Endothelial cell of umbilical vein (primary cell): ENCODE data around the gene NR1H4. TPM values are rescaled to one million over a fixed set of nuclear protein-coding genes. Genes with fewer than 3 reads are reported as not detected.
A peak's percentile ranks its signal among the peaks of the same experiment; 100 is the strongest.

Experiments used
- BruUV-seq: library from RNA; stranded (reverse); fragments of 400-500 nt; replicated peaks from 2 replicates; lab custom pipeline; 2021; lab: Mats Ljungman, UMichigan
- CTCF ChIA-PET: fragments of 300-600, 350-600 bp; sonication (Branson Sonifier 250); formaldehyde crosslinking; loops from one replicate; lab custom pipeline; 2021; ENCODE audit warnings: antibody characterized with exemption, inconsistent platforms; lab: Charles Lee
- POLR2A ChIA-PET: fragments of 300-600, 350-600 bp; sonication (Branson Sonifier 250); formaldehyde crosslinking; loops from one replicate; lab custom pipeline; 2021; ENCODE audit warnings: antibody characterized with exemption, inconsistent platforms; lab: Charles Lee
- DNase-seq: peaks from one replicate; pipeline ENCODE4 v3.0.0-alpha.2; 2011; ENCODE audit warnings: low read depth, low spot score
- FAIRE-seq: peaks from 2 replicates; lab custom pipeline; 2011; peaks lifted over from hg19 to GRCh38; lab: Jason Lieb, UNC
- H2AFZ ChIP-seq: 2 replicates; pipeline ENCODE4 v1.6.0; 2012; ENCODE audit warnings: low read depth, low read length, control low read depth, inconsistent platforms
- H3K27ac ChIP-seq: 2 replicates; pipeline ENCODE4 v1.5.1; 2011; ENCODE audit warnings: low read depth, mild to moderate bottlenecking, control low read depth, low read length, moderate library complexity; ENCODE audit not compliant: insufficient read depth
- H3K27me3 ChIP-seq, 2 experiments: 2 replicates each; pipeline versions ENCODE4 v1.6.0 to v1.6.1; 2011; ENCODE audit warnings: low read length in 2 of 2, mixed read lengths in 1 of 2; ENCODE audit not compliant: control insufficient read depth in 2 of 2, insufficient read depth in 2 of 2
- H3K36me3 ChIP-seq, 2 experiments: 2 replicates in 1 of 2; 3 replicates in 1 of 2; pipeline ENCODE4 v1.5.1; 2011; ENCODE audit warnings: low read length in 2 of 2, mild to moderate bottlenecking in 1 of 2, moderate library complexity in 1 of 2; ENCODE audit not compliant: control insufficient read depth in 2 of 2, insufficient read depth in 2 of 2; ENCODE audit errors: extremely low read depth in 1 of 2
- H3K4me1 ChIP-seq: 3 replicates; pipeline ENCODE4 v1.5.1; 2011; ENCODE audit warnings: mild to moderate bottlenecking, low read length; ENCODE audit not compliant: control insufficient read depth, insufficient read depth; ENCODE audit errors: extremely low read depth
- H3K4me2 ChIP-seq: 2 replicates; pipeline ENCODE4 v1.6.1; 2011; ENCODE audit warnings: low read length, control low read depth, mixed read lengths; ENCODE audit not compliant: insufficient read depth
- H3K4me3 ChIP-seq, 3 experiments: fragments of 200-600 bp in 1 of 3; sonication (generic), shearing (Covaris generic) in 1 of 3; replicated peaks in 1 of 3; 2 replicates each; pipeline ENCODE4 v1.5.1; 2011 to 2016; ENCODE audit warnings: control low read depth in 3 of 3, low read length in 3 of 3, mild to moderate bottlenecking in 2 of 3, inconsistent platforms in 1 of 3, low read depth in 1 of 3, moderate library complexity in 1 of 3; ENCODE audit not compliant: insufficient read depth in 1 of 3
- H3K79me2 ChIP-seq: 2 replicates; pipeline ENCODE4 v1.6.0; 2012; ENCODE audit warnings: low read length, inconsistent platforms; ENCODE audit not compliant: control insufficient read depth, insufficient read depth
- H3K9ac ChIP-seq: replicated peaks from 2 replicates; pipeline ENCODE3; 2011; ENCODE audit warnings: low read length, control low read depth; ENCODE audit not compliant: insufficient read depth; ENCODE audit errors: extremely low read depth
- H3K9me1 ChIP-seq: replicated peaks from 3 replicates; pipeline ENCODE4 v1.6.0; 2011; ENCODE audit warnings: mild to moderate bottlenecking, low read length; ENCODE audit not compliant: control insufficient read depth, insufficient read depth; ENCODE audit errors: extremely low read depth
- H3K9me3 ChIP-seq: replicated peaks from 2 replicates; pipeline ENCODE4 v1.5.1; 2012; ENCODE audit warnings: low read length, inconsistent platforms; ENCODE audit not compliant: control insufficient read depth, insufficient read depth
- H4K20me1 ChIP-seq: replicated peaks from 2 replicates; pipeline ENCODE3; 2011; ENCODE audit warnings: mild to moderate bottlenecking, low read length; ENCODE audit not compliant: control insufficient read depth, insufficient read depth; ENCODE audit errors: extremely low read depth
- CTCF ChIP-seq, 2 donors: IDR thresholded peaks; 1 replicate in 1 of 2; 2 replicates in 1 of 2; pipeline ENCODE4 v1.5.1; 2011; ENCODE audit warnings: low read length in 2 of 2, mild to moderate bottlenecking in 2 of 2, moderate library complexity in 2 of 2, control low read depth in 1 of 2, inconsistent platforms in 1 of 2, low read depth in 1 of 2; ENCODE audit not compliant: insufficient read depth in 1 of 2; ENCODE audit errors: extremely low read depth in 1 of 2
- EZH2 ChIP-seq: IDR thresholded peaks from 2 replicates; pipeline ENCODE4 v1.6.1; 2012; ENCODE audit warnings: borderline replicate concordance, low read depth, mild to moderate bottlenecking, moderate library complexity, low read length, inconsistent platforms; ENCODE audit not compliant: severe bottlenecking
- FOS ChIP-seq: IDR thresholded peaks from 2 replicates; pipeline ENCODE4 v1.6.1; 2011; ENCODE audit warnings: mild to moderate bottlenecking, low read length, moderate library complexity, borderline replicate concordance; ENCODE audit not compliant: insufficient read depth
- GATA2 ChIP-seq: IDR thresholded peaks from 2 replicates; pipeline ENCODE4 v1.7.0; 2011; ENCODE audit warnings: low read depth, mild to moderate bottlenecking, moderate library complexity, mixed read lengths, low read length; ENCODE audit not compliant: insufficient read length, insufficient read depth
- JUN ChIP-seq: IDR thresholded peaks from 2 replicates; pipeline ENCODE4 v1.6.1; 2011; ENCODE audit warnings: borderline replicate concordance, low read depth; ENCODE audit not compliant: insufficient read length, insufficient read depth
- MAX ChIP-seq: IDR thresholded peaks from 2 replicates; pipeline ENCODE4 v1.6.1; 2011; ENCODE audit not compliant: insufficient read depth, insufficient read length
- MYC ChIP-seq: IDR thresholded peaks from one replicate; pipeline ENCODE4 v1.6.1; 2011; ENCODE audit warnings: mild to moderate bottlenecking, low read depth, low read length
- POLR2A ChIP-seq: IDR thresholded peaks from 2 replicates; pipeline ENCODE4 v1.6.1; 2012; ENCODE audit warnings: low read depth, mild to moderate bottlenecking, control low read depth, low read length
- POLR2AphosphoS5 ChIP-seq: IDR thresholded peaks from 2 replicates; pipeline ENCODE4 v1.6.1; 2012; ENCODE audit warnings: low read depth, mild to moderate bottlenecking, control low read depth, low read length, moderate library complexity; ENCODE audit not compliant: insufficient read depth
- dilution Hi-C: fragments of 300-500 bp; cut with MboI; formaldehyde crosslinking; loops from one replicate; pipeline ENCODE4 v1.15.0; 2019; ENCODE audit warnings: low sequenced_read_pairs; ENCODE audit not compliant: extremely low pct_ligation_motif_present
- intact Hi-C: fragments of 100-400 bp; cut with micrococcal nuclease; formaldehyde crosslinking; loops from one replicate; pipeline ENCODE4 v1.10.0; 2022
- polyA plus RNA-seq, 4 experiments: library from polyadenylated mRNA; depleted of rRNA in 3 of 4; stranded (reverse) in 3 of 4; unstranded in 1 of 4; fragments of >200 nt; gene quantifications; 2 replicates each; pipeline versions ENCODE4 v1.2.1 to v1.2.3, GENCODE V29; 2011 to 2012; ENCODE audit warnings: missing spikeins in 1 of 4
- total RNA-seq: library from RNA; stranded (reverse); gene quantifications from 2 replicates; pipeline ENCODE4 v1.2.3, GENCODE V29; 2021

The NR1H4 gene
- total and polyA plus RNA-seq, 2 donors (not counting 3 experiments of a cell fraction or from before 2014, with no cell fraction given): not detected

- Histone ChIP-seq H2AFZ (no peak overlapping the region), H3K4me3 (no peak overlapping the region), H3K27me3 (no peaks in the 10 kb centered on the region), H3K79me2 (no peaks in the 10 kb centered on the region), H3K4me2 (no peak overlapping the region), H3K9me1 (no peaks in the 10 kb centered on the region), H3K4me1 (no peaks in the 10 kb centered on the region), H3K36me3 (no peaks in the 10 kb centered on the region), H3K9me3 (no peaks in the 10 kb centered on the region), H3K9ac (no peak overlapping the region), H3K27ac (no peak overlapping the region), H4K20me1 (no peaks in the 10 kb centered on the region)
- no peak for FAIRE-seq
- BruUV-seq: no TSS peak
- CTCF ChIA-PET: interaction anchor here (1.2 kb wide), 1 partner anchor 14 kb away, joined by 3 read pairs; no protein-coding TSS in a partner anchor
- POLR2A ChIA-PET: no interaction called here
- intact Hi-C loops: no loop called here
- dilution Hi-C loops: no loop called here
- TF ChIP-seq MYC: no peak
- no peak for TF ChIP-seq JUN
- TF ChIP-seq POLR2AphosphoS5: no peak
- TF ChIP-seq CTCF (IDR thresholded peaks at IDR 0.05; ENCODE audit: extremely low read depth in 1 of 2, insufficient read depth in 1 of 2, low read depth in 1 of 2, low read length in 2 of 2): no peak
- no peak for TF ChIP-seq EZH2
- no peak for TF ChIP-seq GATA2
- TF ChIP-seq FOS: no peak
- TF ChIP-seq MAX: no peak
- no peak for TF ChIP-seq POLR2A
- peak; percentile 8 for DNase-seq
Measured at GRCh38 chr12:100450735-100451134, 22.9 kb upstream of the NR1H4 start.
